ENCODE measurements around the gene RERE.

RERE gene

GRCh38 chr1:8333246-8333987, 484.0 kb downstream of the RERE start:
- TF ChIP-seq USF1 (IDR thresholded peaks at IDR 0.05) (no peak), NFIC (IDR thresholded peaks at IDR 0.05) (no peak), CEBPB (IDR thresholded peaks at IDR 0.05) (no peak), ZBTB7A (IDR thresholded peaks at IDR 0.05; ENCODE audit: low read depth) (no peak), TAF1 (IDR thresholded peaks at IDR 0.05; ENCODE audit: low read depth) (no peak), MAX (IDR thresholded peaks at IDR 0.05) (no peak), REST (IDR thresholded peaks at IDR 0.05; ENCODE audit: low read depth) (no peak), CREB1 (IDR thresholded peaks at IDR 0.05; ENCODE audit: low read depth) (no peak), RAD21 (IDR thresholded peaks at IDR 0.05; ENCODE audit: low read depth) (no peak), EGR1 (IDR thresholded peaks at IDR 0.05) (no peak), TEAD4 (IDR thresholded peaks at IDR 0.05) (no peak), YY1 (IDR thresholded peaks at IDR 0.05; ENCODE audit: low read depth) (no peak), EP300 (IDR thresholded peaks at IDR 0.05; ENCODE audit: borderline replicate concordance) (no peak), FOXM1 (IDR thresholded peaks at IDR 0.05; ENCODE audit: borderline replicate concordance, low read depth) (no peak), TCF12 (IDR thresholded peaks at IDR 0.05; ENCODE audit: low read depth) (no peak)

- TF ChIP-seq YY1 (IDR thresholded peaks at IDR 0.05; ENCODE audit: low read depth) (no peak), REST (IDR thresholded peaks at IDR 0.05; ENCODE audit: low read depth) (no peak), TAF1 (IDR thresholded peaks at IDR 0.05; ENCODE audit: low read depth) (no peak), EGR1 (IDR thresholded peaks at IDR 0.05) (no peak), TEAD4 (IDR thresholded peaks at IDR 0.05) (no peak), USF1 (IDR thresholded peaks at IDR 0.05) (no peak)
These were observed 484.6 kb downstream of the RERE start for GRCh38 chr1:8332806-8333205.

- TF ChIP-seq MAX (IDR thresholded peaks at IDR 0.05) = no peak
- TF ChIP-seq TAF1 (IDR thresholded peaks at IDR 0.05; ENCODE audit: low read depth) = no peak
- TF ChIP-seq CEBPB (IDR thresholded peaks at IDR 0.05) = no peak
- no peak for TF ChIP-seq RAD21 (IDR thresholded peaks at IDR 0.05; ENCODE audit: low read depth)
- no peak for TF ChIP-seq TEAD4 (IDR thresholded peaks at IDR 0.05)
- no peak for TF ChIP-seq REST (IDR thresholded peaks at IDR 0.05; ENCODE audit: low read depth)
- no peak for TF ChIP-seq EP300 (IDR thresholded peaks at IDR 0.05; ENCODE audit: borderline replicate concordance)
- no peak for TF ChIP-seq FOXM1 (IDR thresholded peaks at IDR 0.05; ENCODE audit: borderline replicate concordance, low read depth)
- TF ChIP-seq YY1 (IDR thresholded peaks at IDR 0.05; ENCODE audit: low read depth) = no peak
- TF ChIP-seq CREB1 (IDR thresholded peaks at IDR 0.05; ENCODE audit: low read depth) = no peak
- no peak for TF ChIP-seq NFIC (IDR thresholded peaks at IDR 0.05)
- no peak for TF ChIP-seq ZBTB7A (IDR thresholded peaks at IDR 0.05; ENCODE audit: low read depth)
- TF ChIP-seq USF1 (IDR thresholded peaks at IDR 0.05) = no peak
- TF ChIP-seq EGR1 (IDR thresholded peaks at IDR 0.05) = no peak
- no peak for TF ChIP-seq TCF12 (IDR thresholded peaks at IDR 0.05; ENCODE audit: low read depth)
These were observed 486.9 kb downstream of the RERE start for GRCh38 chr1:8330271-8331125.

All from Ishikawa (cell line).